Neural progenitor cell (in vitro differentiated cells): ENCODE measurements around the gene COPS2. TPM values are rescaled to one million over a fixed set of nuclear protein-coding genes. Genes with fewer than 3 reads are reported as not detected.
A peak's percentile ranks its signal among the peaks of the same experiment; 100 is the strongest.

ENCODE experiments used
- DNase-seq: peaks from one replicate; pipeline ENCODE4 v3.0.0-alpha.2; 2016; ENCODE audit warnings: low spot score
- H2AFZ ChIP-seq: fragments of 200-600 bp; sonication (generic); replicated peaks from 2 replicates; pipeline ENCODE4 v1.6.1; 2016; ENCODE audit warnings: antibody characterized with exemption
- H3F3A ChIP-seq: fragments of 200-600 bp; sonication (generic); 2 replicates; pipeline ENCODE4 v1.6.1; 2016; ENCODE audit warnings: antibody characterized with exemption, low read depth
- H3K27ac ChIP-seq: fragments of 200-600 bp; sonication (generic); 2 replicates; pipeline ENCODE4 v1.5.1; 2016; ENCODE audit warnings: mild to moderate bottlenecking
- H3K27me3 ChIP-seq: fragments of 200-600 bp; sonication (generic); 2 replicates; pipeline ENCODE4 v1.6.1; 2016; ENCODE audit warnings: mild to moderate bottlenecking, moderate library complexity
- H3K36me3 ChIP-seq: fragments of 200-600 bp; sonication (generic); 2 replicates; pipeline ENCODE4 v1.5.1; 2016
- H3K4me1 ChIP-seq: fragments of 200-600 bp; sonication (generic); 2 replicates; pipeline ENCODE4 v1.6.1; 2016; ENCODE audit warnings: mixed run types
- H3K4me2 ChIP-seq: fragments of 200-600 bp; sonication (generic); 2 replicates; pipeline ENCODE4 v1.6.1; 2016
- H3K4me3 ChIP-seq: fragments of 200-600 bp; sonication (generic); 2 replicates; pipeline ENCODE4 v1.5.1; 2016
- H3K79me2 ChIP-seq: fragments of 200-600 bp; sonication (generic); 2 replicates; pipeline ENCODE4 v1.6.1; 2016; ENCODE audit warnings: low read depth
- H3K9ac ChIP-seq: fragments of 200-600 bp; sonication (generic); 2 replicates; pipeline ENCODE4 v1.6.1; 2016
- H3K9me3 ChIP-seq: fragments of 200-600 bp; sonication (generic); 2 replicates; pipeline ENCODE4 v1.5.1; 2016; ENCODE audit warnings: low read depth
- H4K20me1 ChIP-seq: fragments of 200-600 bp; sonication (generic); 2 replicates; pipeline ENCODE4 v1.6.1; 2016; ENCODE audit warnings: low read depth
- H3K27ac Mint-ChIP-seq: 3 replicates; pipeline ENCODE4 v1.8.0; 2021; ENCODE audit warnings: mixed read lengths
- H3K27me3 Mint-ChIP-seq: 2 replicates; pipeline ENCODE4 v1.8.0; 2022; ENCODE audit warnings: low read depth, mild to moderate bottlenecking, inconsistent platforms, moderate library complexity, mixed read lengths; ENCODE audit not compliant: insufficient read depth
- H3K36me3 Mint-ChIP-seq: 3 replicates; pipeline ENCODE4 v1.8.0; 2021; ENCODE audit warnings: mixed read lengths
- H3K4me1 Mint-ChIP-seq: 3 replicates; pipeline ENCODE4 v1.8.0; 2021; ENCODE audit warnings: mixed read lengths
- H3K4me3 Mint-ChIP-seq: 3 replicates; pipeline ENCODE4 v1.8.0; 2021; ENCODE audit warnings: mild to moderate bottlenecking, moderate library complexity, mixed read lengths
- H3K9me3 Mint-ChIP-seq: 3 replicates; pipeline ENCODE4 v1.8.0; 2020; ENCODE audit warnings: mixed read lengths
- CTCF ChIP-seq: fragments of 200-600 bp; sonication (generic); IDR thresholded peaks from 2 replicates; pipeline ENCODE4 v1.5.1; 2017; ENCODE audit warnings: antibody characterized with exemption, mild to moderate bottlenecking
- EZH2 ChIP-seq: fragments of 200-600 bp; sonication (generic); IDR thresholded peaks from 2 replicates; pipeline ENCODE4 v1.6.1; 2017; ENCODE audit warnings: antibody characterized with exemption, mild to moderate bottlenecking, moderate library complexity
- EZH2phosphoT487 ChIP-seq: fragments of 200-600 bp; sonication (generic); IDR thresholded peaks from 2 replicates; pipeline ENCODE4 v1.6.1; 2017; ENCODE audit warnings: antibody characterized with exemption
- total RNA-seq: library from RNA; depleted of rRNA; stranded (reverse); fragments of >200 nt; gene quantifications from 2 replicates; pipeline ENCODE4 v1.2.3, GENCODE V29; 2015; ENCODE audit warnings: low replicate concordance

COPS2 gene
- total RNA-seq, 1 donor from 2014 or later, result 163 TPM

- no peaks in the 10 kb centered on the region for H3K27me3 Mint-ChIP-seq
- peaks cover 96% of the 10 kb centered on the region for H3K79me2 ChIP-seq
- no peak overlapping the region for H3K4me2 ChIP-seq
Measured at GRCh38 chr15:49148298-49148697, 7.1 kb downstream of the COPS2 start.

GRCh38 chr15:49145651-49146609 is 9.5 kb downstream of the COPS2 start:
- H3K9me3 Mint-ChIP-seq, result no peaks in the 10 kb centered on the region
- Histone ChIP-seq H2AFZ (no peak overlapping the region), H3K9me3 (no peaks in the 10 kb centered on the region), H4K20me1 (peaks cover 44% of the 10 kb centered on the region), H3K9ac (no peak overlapping the region), H3K4me1 (no peaks in the 10 kb centered on the region), H3K27me3 (no peaks in the 10 kb centered on the region), H3F3A (peaks cover 14% of the 10 kb centered on the region), H3K36me3 (peaks cover 11% of the 10 kb centered on the region), H3K79me2 (peaks cover 85% of the 10 kb centered on the region), H3K27ac (peak overlapping the region; percentile 69), H3K4me2 (no peak overlapping the region), H3K4me3 (no peak overlapping the region)
- TF ChIP-seq CTCF, result peak; percentile 88
- no peak for TF ChIP-seq EZH2
- no peak for TF ChIP-seq EZH2phosphoT487
- H3K4me1 Mint-ChIP-seq, result no peaks in the 10 kb centered on the region
- no peak overlapping the region for H3K4me3 Mint-ChIP-seq
- H3K27ac Mint-ChIP-seq, result no peak overlapping the region
- DNase-seq, result peak; percentile 61
- H3K27me3 Mint-ChIP-seq, result no peaks in the 10 kb centered on the region
- peaks cover 11% of the 10 kb centered on the region for H3K36me3 Mint-ChIP-seq

More at GRCh38 chr15:49148298-49148697, 7.1 kb downstream of the COPS2 start:
- no peak for DNase-seq
- H3K4me1 Mint-ChIP-seq, result no peaks in the 10 kb centered on the region
- H3K27ac Mint-ChIP-seq, result no peak overlapping the region
- H4K20me1 ChIP-seq, result peaks cover 47% of the 10 kb centered on the region
- peaks cover 2% of the 10 kb centered on the region for H3K36me3 Mint-ChIP-seq
- peaks cover 14% of the 10 kb centered on the region for H3F3A ChIP-seq
- no peak overlapping the region for H3K4me3 Mint-ChIP-seq
- H3K9me3 ChIP-seq, result no peaks in the 10 kb centered on the region
- no peaks in the 10 kb centered on the region for H3K9me3 Mint-ChIP-seq
- TF ChIP-seq CTCF (no peak), EZH2 (no peak), EZH2phosphoT487 (no peak)
- no peak overlapping the region for H2AFZ ChIP-seq
- H3K27ac ChIP-seq, result no peak overlapping the region
- H3K27me3 ChIP-seq, result no peaks in the 10 kb centered on the region
- H3K9ac ChIP-seq, result no peak overlapping the region
- H3K4me1 ChIP-seq, result no peaks in the 10 kb centered on the region
- peaks cover 11% of the 10 kb centered on the region for H3K36me3 ChIP-seq
- no peak overlapping the region for H3K4me3 ChIP-seq

- no peak for DNase-seq
- Histone ChIP-seq H3K4me3 (no peak overlapping the region), H3K4me1 (no peaks in the 10 kb centered on the region), H3K27me3 (no peaks in the 10 kb centered on the region), H2AFZ (no peak overlapping the region), H3K36me3 (peaks cover 28% of the 10 kb centered on the region), H3K27ac (no peak overlapping the region), H3K79me2 (peaks cover 8% of the 10 kb centered on the region), H3F3A (no peaks in the 10 kb centered on the region), H3K9me3 (no peaks in the 10 kb centered on the region), H3K4me2 (no peak overlapping the region), H4K20me1 (no peaks in the 10 kb centered on the region), H3K9ac (no peak overlapping the region)
- Mint-ChIP-seq H3K4me1 (no peaks in the 10 kb centered on the region), H3K4me3 (no peak overlapping the region), H3K27me3 (no peaks in the 10 kb centered on the region), H3K36me3 (peaks cover 16% of the 10 kb centered on the region), H3K9me3 (no peaks in the 10 kb centered on the region), H3K27ac (no peak overlapping the region)
- TF ChIP-seq EZH2 (no peak), CTCF (no peak), EZH2phosphoT487 (no peak)
Measured at GRCh38 chr15:49137861-49138260, 17.5 kb downstream of the COPS2 start.
